Testis (tissue), 2 donors: ENCODE results near the gene INO80.

Experiments
- POLR2A ChIP-seq: fragments of 450-650 bp; IDR thresholded peaks from one replicate; pipeline ENCODE4 v1.6.1; 2017; ENCODE audit warnings: antibody characterized with exemption, mild to moderate bottlenecking, moderate library complexity
- TF ChIP-seq, protein P1 (sequence below), 3 experiments: fragments of 450-650 bp in 2 of 3; fragments of 200-600 bp in 1 of 3; sonication (generic) in 1 of 3; IDR thresholded peaks; one replicate each; pipeline ENCODE4 v1.5.1; 2016 to 2019; ENCODE audit warnings: antibody characterized with exemption in 3 of 3, mild to moderate bottlenecking in 2 of 3, moderate library complexity in 1 of 3

DNA sequence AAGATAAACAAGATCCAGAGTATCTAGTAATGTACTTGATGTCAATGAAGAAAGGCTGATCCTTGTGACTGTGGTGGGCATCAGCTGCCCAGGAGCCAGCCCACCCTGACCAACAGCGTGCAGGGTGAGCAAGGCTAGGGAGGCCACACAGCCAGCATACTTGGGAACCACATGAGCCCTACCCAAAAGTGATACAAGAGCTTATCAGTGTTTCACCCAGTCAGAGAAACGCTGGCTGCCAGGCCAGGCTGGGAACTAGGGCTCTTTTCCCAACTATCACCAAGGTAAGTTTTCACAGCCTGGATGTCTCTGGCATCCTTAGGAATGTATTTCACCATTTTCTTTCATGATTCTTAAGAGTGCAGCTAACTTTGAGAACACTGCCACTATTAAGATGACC lies 137.9 kb downstream of the INO80 start:
- TF ChIP-seq, protein P1, sequence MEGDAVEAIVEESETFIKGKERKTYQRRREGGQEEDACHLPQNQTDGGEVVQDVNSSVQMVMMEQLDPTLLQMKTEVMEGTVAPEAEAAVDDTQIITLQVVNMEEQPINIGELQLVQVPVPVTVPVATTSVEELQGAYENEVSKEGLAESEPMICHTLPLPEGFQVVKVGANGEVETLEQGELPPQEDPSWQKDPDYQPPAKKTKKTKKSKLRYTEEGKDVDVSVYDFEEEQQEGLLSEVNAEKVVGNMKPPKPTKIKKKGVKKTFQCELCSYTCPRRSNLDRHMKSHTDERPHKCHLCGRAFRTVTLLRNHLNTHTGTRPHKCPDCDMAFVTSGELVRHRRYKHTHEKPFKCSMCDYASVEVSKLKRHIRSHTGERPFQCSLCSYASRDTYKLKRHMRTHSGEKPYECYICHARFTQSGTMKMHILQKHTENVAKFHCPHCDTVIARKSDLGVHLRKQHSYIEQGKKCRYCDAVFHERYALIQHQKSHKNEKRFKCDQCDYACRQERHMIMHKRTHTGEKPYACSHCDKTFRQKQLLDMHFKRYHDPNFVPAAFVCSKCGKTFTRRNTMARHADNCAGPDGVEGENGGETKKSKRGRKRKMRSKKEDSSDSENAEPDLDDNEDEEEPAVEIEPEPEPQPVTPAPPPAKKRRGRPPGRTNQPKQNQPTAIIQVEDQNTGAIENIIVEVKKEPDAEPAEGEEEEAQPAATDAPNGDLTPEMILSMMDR (IDR thresholded peaks at IDR 0.05), result no peak
- no peak for TF ChIP-seq POLR2A
